Measurements from ENCODE around the gene LGALS7.
"Not testable (repeated sequence)": the region's sequence is repeated elsewhere in the genome, so short reads cannot be mapped to it uniquely, and the experiment has no call there.

Gene LGALS7

DNA sequence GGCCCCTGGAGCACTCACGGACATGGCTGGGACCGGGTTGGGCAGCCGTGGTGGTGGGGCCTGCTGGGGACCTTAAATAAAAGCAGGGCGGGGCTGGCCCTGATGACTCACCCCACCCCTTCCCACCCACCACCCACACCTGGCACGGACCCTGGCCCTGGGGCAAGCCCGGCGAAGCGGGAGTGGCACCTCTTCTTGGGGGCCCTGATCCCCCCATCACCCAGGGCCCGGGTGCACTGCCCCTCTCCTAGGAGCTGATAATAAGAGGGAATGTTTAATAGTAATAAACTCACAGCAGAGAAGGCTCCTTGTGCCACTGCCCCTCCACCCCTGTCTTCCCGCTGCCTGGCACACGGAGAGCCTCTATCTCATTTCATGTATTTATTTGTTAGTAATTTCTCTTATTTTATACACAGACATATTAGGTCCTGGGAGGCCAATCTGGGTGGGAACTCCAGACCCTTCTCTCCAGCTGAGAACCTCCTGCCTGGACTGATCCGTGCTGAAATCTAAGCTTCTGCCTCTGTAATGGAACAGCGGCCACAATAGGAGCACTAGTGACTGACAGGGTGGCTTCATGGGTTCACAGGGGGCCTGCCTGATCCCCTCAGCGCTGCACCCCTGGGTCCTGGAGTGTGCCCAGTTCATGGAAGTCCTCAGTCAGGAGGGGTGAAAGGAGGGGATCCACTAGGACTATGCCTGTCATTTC, at the start of gene LGALS7:
Gene LGALS7 (minus strand): TSS at position 49 of the 709 bp plus-strand sequence. CDS start 25 bp downstream, at position 24.
- DNase-seq = no peak

DNA sequence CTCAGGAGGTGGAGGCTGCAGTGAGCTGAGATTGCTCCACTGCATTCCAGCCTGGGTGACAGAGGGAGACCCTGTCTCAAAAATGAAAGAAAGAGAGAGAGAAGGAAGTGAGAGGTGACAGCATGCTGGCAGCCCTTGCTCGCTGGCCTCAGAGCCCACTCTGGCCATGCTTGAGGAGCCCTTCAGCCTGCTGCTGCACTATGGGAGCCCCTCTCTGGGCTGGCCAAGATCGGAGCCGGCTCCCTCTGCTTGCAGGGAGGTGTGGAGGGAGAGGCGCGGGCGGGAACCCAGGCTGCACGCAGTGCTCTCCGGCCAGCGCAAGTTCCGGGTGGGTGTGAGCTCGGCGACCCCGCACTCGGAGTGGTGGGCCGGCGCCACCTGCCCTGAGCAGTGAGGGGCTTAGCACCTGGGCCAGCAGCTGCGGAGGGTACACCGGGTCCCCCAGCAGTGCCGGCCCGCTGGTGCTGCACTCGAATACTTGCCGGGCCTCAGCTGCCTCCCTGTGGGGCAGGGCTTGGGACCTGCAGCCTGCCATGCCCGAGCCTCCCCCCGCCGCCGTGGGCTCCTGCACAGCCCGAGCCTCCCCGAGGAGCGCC, 48.0 kb upstream of the LGALS7 start:
- not testable (repeated sequence) for DNase-seq

DNA sequence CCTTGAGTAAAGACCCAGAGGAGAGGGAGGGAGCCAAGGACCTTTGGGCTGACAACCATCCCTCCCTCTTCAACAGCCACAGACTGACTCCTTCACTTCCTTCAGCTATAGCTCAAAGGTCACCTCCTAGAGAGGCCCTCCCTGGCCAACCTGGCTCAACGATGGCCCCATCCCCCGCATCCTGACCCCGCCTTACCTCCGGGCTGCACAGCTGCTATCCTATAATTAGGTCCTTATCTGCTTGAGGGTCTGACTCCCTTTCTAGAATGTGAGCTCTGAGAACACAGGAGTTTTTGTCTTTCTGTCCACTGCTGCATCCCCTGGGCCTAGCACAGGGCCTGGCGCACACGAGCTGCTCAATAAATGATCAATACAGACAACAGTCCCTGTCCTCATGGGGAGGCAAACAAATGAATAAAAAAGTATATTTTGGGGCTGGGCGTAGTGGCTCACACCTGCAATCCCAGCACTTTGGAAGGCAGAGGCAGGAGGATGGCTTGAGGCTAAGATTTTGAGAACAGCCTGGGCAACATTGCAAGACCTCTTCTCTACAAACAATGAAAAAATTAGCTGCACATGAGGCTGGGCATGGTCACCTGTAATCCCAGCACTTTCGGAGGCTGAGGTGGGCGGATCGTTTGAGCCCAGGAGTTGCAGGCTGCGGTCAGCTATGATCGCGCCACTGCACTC, 46.1 kb upstream of the LGALS7 start:
- no peak for DNase-seq

DNA sequence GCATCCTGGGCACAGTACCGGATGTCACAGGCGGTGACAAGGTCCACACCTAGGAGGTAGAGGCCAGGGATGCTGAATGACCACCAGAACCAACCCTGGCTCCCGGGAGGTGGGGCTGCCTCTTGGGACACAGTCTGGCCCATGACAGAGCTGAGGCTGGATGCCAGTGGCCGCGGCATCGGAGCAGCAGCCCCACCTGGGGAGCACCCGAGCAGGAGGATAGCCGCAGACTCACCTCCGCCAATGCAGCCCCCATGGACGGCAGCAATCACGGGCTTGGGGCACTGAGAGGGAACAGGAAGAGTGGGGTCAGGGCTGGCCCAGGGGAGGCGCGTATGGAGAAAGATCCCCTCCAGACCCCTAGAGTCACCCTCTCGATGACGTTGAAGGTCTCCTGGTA, 43.8 kb upstream of the LGALS7 start:
- DNase-seq = no peak

DNA sequence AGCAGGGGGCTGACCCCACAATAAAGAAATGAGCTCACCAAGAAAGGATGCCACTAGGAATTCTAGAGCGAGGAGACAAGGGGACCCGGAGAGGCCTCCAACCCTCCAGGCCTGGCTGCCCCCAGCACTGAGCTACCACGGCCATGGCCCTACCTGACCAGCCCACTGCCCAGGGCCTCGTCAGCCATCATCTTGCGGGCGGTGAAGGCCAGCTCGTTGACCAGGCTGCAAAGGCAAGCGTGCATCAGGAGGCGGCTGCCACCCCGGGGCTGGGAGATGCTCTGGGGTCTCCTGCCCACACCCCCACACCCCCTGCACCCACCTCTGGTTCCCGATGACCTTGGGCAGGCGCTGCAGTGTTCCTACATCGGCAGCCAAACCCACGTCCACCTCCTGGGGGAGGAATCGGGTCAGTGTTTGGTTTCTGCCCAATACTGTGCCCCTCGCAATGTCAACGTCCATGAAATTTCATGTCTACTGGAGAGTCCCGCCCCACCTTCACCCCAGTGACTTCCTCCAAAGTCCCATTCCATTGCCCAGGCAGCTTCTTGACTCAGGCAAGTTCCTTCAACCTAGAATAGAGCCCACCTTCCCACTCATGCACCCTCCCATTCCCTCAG, 42.9 kb upstream of the LGALS7 start:
- DNase-seq = no peak

DNA sequence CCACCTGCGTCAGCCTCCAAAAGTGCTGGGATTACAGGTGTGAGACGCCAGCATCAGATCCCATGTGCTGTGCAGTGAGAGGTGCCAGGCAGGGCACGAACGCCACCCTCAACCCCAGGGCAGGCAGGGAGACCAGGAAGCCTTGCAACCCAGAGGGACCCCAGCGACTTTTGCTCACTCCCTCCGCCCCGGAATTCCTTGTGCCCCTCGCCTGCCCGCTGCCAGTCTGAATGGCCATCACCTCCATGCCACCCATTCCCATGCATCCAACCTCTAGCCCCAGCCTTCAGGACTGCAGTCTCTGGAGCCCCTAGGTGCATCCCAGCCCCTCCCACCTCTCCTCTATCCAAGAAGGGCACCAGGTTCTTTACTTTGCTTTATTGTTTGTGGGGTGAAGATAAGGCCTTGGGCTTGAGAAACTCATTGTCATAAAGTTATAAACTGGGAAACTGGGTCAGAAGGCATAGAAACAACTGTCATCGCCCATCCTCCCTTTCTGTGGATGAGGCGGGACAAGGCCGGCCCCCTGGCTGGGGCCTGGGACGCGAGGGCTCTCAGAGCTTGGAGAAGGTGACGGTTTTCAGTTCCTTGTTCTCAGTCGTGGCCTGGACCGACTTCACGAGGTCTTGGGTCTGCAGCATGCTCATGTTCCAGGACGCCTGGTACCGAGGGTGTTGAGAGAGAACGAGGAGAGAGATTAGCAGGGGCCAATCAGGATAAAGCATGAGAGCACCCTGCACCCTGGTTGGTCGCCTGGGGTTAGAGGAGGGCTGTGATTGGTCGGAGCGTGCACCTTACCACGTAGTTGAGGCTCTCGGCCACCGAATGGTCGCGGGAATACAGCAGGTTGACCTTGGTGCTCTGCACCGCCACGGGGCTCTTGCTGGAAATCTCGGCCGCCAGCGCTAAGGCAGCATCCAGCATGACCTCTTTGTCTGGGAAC, 42.0 kb upstream of the LGALS7 start:
- DNase-seq = no peak

DNA sequence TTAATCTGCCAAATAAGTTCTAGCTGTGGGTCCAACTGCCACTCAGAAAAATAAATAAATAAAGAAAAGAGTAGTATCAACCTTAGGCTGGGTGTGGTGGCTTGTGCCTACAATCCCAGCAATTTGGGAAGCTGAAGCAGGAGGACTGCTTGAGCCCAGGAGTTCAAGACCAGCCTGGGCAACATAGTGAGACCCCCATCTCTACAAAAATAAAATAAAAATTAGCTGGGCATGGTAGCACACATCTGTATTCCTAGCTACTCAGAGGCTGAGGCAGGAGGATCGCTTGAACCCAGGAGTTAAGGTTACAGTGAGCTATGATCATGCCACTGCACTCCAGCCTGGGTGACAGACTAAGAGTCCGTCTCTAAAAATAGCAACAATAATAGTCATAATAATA, 40.6 kb upstream of the LGALS7 start:
- not testable (repeated sequence) for DNase-seq

DNA sequence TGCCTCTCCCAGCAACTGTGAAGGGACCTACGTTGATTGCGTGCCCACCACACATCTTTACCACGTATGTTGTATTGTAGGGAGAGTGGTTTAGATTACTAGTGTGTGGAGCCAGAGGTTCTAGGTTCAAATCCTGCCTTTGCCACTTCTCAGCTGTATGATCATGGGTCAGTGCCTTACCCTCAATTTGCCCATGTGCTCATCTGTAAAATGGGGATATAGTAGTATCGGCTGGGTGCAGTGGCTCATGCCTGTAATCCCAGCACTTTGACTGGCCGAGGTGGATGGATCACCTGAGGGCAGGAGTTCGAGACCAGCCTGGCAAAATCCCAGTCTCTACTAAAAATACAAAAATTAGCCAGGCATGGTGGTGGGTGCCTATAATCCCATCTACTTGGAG, 40.0 kb upstream of the LGALS7 start:
- no peak for DNase-seq

DNA sequence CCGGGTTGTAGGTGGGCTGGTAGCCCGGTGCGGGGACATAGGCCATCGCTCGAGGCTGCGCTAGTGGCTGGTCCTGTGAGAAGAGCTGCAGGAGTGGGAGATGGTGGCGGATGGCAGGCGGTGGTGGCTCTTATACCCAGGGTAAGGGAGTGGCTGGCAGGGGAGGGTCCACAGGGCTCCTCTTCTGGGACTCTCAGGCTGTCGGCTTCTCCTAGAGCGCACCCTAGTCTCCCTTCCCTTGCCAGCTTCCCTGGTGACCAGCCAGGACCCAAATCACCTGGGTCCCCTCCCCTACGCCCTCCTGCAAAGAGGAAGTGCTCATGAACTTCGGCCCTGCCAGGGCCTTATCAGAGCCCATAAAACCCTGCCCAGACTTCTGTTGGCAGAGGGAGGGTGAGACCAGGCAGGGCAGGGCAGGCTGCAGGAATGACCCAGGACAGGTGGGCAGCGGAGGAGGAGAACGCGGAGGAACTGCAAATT, 39.6 kb upstream of the LGALS7 start, which contains the start of gene LGALS4:
Gene LGALS4 (minus strand): TSS at position 105 of the 480 bp plus-strand sequence. CDS start 59 bp downstream, at position 46.
- no peak for DNase-seq

DNA sequence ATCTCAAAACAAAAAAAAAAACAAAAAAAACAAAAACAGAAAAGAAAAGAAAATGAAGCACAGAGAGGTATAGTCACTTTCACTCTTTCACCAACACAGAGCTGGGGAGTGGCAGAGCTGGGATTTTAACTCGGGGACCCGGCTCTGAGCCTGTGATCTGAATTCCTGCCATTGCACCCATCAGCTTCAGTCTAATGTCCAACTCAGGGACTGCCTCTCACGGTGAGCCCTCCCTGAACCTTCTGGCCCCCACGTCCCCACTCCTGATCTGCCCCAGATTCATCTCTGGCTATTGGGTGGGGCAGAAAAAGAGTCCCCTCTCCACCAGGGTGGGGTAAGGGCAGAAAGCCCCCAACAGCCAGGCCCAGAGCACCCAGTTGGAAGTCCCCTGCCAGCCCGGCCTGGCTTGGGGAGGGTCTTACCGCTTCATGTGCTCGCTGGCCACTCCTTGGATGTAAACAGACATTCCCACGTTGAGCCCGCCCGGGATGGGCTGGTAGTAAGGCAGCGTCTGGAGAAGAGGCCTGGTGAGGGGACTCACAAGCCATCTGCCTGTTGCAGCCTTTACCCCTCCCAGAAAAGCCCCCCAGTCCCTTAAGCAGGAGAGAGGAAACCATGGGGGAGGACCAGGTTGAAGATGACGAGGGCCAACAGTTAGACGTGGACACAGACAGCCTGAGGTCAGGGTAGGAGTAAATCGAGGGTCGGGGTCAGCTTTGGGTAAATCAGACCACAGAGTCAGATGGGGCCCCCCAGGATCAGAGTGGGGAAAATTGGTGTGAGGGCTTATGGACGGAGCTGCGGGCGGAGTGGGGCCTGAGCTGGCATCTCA, 38.9 kb upstream of the LGALS7 start:
- no peak for DNase-seq

DNA sequence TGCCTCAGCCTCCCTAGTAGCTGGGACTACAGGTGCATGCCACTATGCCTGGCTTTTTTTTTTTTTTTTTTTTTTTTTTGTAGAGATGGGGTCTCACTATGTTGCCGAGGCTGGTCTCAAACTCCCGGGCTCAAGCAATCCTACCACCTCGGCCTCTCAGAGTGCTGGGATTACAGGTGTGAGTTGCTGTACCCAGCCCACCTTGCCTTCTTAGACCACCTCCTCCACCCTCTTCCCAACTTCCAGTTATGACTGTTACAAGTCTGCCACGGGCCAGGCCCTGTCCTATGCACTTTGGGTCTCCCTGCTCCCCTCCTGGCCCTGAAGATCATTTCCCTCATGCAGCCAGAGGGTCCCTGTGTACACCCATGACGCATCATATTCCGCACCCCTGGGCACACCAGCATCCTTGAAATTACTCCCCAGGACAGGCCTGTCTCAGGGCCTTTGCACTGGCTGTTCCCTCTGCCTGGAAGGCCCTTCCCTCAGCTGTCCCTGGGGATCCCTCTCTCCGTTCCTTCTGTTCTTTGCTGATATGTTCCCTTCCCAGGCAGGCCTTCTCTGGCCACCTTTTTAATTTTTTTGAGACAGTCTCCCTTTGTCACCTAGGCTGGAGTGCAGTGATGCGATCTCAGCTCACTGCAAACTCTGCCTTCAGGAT, 36.4 kb upstream of the LGALS7 start:
- DNase-seq = no peak

DNA sequence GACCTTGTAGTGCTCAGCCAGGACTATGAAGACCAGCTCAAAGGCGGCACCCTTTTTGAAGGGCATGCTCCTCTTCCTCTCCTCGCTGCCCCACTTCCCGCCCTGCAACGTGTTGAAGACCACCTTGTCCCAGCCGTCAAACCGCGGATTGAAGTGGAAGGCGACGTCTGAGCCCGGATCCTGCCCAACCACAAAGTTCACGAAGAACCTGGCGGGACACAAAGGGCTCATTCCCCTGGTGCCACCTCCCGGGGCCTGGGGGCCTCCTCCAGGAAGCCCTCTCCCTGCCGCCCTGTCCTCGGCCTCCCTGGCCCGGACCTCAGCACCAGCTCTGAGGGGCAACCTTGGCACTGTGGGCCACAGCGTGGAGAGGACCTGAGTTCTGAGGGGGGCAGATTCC, 35.4 kb upstream of the LGALS7 start:
- DNase-seq = no peak

DNA sequence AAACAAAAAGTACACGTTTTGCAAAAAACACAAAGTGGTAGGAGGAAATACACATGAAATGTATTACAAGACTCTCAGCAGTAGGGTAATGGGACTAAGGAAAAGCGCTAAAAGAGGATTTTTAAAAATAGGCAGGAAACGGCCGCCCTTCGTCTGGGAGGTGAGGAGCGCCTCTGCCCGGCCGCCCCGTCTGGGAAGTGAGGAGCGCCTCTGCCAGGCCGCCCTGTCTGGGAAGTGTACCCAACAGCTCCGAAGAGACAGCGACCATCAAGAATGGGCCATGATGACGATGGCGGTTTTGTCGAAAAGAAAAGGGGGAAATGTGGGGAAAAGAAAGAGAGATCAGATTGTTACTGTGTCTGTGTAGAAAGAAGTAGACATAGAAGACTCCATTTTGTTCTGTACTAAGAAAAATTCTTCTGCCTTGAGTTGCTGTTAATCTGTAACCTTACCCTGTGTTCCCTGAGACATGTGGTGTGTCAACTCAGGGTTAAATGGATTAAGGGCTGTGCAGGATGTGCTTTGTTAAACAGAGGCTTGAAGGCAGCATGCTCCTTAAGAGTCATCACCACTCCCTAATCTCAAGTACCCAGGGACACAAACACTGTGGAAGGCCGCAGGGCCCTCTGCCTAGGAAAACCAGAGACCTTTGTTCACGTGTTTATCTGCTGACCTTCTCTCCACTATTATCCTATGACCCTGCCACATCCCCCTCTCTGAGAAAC, 34.2 kb upstream of the LGALS7 start:
- not testable (repeated sequence) for DNase-seq

DNA sequence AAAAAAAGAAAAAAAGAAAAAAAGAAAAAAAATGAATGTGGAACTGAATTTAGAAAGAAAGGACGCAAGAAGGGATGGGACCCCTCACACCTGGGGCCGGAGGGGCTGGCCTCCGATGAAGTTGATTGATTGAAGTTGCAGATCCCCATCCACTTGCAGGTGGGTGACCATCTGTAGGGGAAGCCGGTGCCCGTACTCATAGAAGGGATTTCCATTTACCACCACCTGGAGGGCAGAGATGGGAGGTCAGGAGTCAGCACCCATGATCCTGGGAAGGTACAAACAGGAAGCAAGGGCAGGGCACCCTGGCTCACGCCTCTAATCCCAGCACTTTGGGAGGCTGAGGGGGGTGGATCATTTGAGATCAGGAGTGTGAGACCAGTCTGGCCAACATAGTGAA, 33.1 kb upstream of the LGALS7 start:
- no peak for DNase-seq

DNA sequence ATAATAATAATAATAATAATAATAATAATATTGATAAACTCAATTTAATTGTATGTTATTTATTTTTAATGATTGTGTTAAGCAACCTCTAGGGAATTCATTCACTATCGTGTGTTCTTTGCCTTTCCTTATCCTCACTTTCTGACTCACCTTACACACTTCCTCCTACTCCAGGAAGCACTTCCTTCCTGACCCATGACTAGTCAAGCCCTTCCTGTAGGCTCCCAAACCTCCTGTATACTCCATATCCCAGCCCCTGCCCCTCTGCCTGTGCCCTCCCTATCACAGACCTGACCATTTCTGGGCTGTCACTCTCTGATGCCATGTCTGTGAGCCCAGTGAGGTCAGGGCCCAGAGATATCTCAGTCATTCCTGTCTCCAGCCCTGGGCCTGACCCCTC, 31.9 kb upstream of the LGALS7 start:
- DNase-seq = no peak

DNA sequence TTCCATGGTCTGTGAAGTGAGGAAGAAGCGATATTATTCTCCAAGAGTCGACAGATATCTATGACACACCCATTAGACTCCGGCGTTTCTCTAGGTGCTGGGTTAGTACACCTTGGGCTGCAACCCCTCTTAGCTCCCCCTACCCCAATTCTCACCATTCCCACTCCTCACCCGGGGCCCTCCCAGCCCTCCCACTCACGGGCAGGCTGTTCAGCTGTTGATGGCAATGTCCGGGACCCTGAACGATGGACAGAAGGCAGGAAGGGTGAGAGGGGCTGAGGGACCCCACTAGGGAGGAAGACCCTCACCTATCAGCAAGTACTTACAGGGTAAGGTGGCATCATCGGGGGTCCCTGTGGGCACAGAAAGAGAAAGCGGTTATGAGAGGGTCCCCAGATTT, 30.2 kb upstream of the LGALS7 start:
- DNase-seq = no peak

DNA sequence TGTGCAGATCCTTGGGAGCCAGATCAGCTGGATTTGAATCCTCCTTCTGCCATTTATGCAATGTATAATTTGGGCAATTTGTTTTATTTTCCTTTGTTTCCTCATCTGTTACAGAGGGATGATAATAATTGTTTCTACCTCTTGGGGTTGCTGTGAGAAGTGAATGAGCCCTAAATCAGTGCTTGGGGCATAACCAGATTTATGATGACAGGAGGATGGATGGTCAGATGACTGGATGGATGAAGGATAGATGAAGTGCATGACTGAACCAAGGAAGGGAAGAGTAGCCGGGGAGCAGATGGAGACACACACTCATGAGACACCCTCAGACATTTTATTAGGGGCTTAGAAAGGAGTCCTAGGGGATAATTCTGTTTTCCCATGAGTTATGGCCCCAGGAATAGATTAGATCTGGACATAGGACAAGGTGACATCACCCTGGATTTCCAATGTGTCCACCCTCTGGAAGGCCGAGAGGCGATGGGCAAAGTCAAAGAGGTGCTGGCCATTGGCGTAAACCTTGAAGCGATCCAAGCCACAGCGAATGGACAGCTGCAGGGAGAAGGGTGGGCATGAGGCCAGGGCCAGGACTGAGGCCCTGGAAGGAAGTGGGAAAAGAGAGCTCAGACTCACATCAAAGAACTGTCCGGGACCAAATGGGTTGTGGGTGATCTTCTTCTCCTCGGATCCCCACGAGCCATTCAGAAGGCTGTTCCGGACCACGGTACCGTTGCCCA, 28.2 kb upstream of the LGALS7 start:
- DNase-seq = no peak

DNA sequence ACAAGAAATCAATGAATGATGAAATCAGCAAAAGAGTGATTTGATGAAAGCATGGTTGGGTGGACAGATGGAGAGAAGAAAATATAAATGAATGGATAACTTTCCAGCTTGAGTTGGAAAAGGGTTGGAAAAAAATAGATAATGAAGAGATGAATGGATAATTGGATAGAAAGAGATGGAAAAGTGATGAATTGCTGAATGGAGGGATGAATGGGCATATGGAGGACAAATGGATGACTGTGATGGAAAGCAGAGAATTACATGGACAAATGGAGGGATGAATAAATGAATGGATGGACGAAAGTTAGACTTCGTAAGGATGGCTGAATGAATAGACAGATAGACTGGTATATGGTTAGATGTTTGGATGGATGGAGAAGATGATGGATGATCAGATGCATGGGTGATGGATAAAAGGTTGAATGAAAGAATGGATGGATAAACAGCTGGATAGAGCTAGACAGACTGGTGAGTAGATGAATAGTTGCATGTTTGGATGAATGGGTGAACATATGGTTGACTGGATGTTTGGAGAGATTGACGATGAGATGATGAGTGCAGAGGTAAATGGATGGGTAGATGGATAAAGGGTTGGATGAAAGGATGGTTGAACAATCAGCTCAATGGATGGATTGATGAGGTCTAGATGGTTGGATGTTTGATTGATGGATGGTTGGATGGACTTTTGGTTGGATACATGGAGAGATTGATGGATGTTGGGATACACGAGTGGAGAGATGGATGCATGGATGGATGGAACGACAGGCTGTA, 27.4 kb upstream of the LGALS7 start:
- no peak for DNase-seq

DNA sequence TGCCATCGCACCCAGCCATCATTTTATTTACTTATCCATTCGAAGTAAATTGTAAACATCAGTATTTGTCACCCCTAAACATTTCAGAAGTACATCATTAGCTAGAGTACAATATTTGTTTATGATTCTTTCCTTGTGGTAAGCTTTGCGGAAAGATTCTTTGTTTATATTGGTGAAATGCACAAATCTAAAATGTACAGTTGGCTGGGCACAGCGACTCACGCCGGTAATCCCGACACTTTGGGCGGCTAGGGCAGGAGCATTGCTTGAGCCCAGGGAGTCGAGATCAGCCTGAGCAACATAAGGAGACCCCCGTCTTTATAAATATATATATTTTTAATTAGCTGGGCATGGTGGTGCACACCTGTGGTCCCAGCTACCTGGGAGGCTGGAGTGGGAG, 25.8 kb upstream of the LGALS7 start:
- DNase-seq = no peak

Data from inflammatory macrophage treated with lipopolysaccharide for 4 hours (primary cell).